Sigmoid colon (tissue), 4 donors: Measurements from ENCODE around the gene TNFAIP2.

Experiments used
- CTCF ChIP-seq, 4 experiments: fragments of 450-650 bp in 3 of 4; fragments of 200-600 bp in 1 of 4; IDR thresholded peaks; one replicate each; pipeline ENCODE4 v1.5.1; 2016 to 2019; ENCODE audit warnings: antibody characterized with exemption in 4 of 4, mild to moderate bottlenecking in 3 of 4, moderate library complexity in 2 of 4
- EP300 ChIP-seq, 4 donors: sonication (generic); formaldehyde crosslinking; IDR thresholded peaks; one replicate each; pipeline ENCODE4 v1.6.1; 2017; ENCODE audit warnings: antibody characterized with exemption in 4 of 4
- POLR2A ChIP-seq, 2 donors: fragments of 450-650 bp; IDR thresholded peaks; one replicate each; pipeline ENCODE4 v1.6.1; 2016; ENCODE audit warnings: antibody characterized with exemption in 2 of 2, mild to moderate bottlenecking in 2 of 2, moderate library complexity in 2 of 2
- POLR2AphosphoS5 ChIP-seq, 4 donors: sonication (generic); formaldehyde crosslinking; IDR thresholded peaks; one replicate each; pipeline ENCODE4 v1.6.1; 2017; ENCODE audit warnings: antibody characterized with exemption in 4 of 4

- TF ChIP-seq CTCF (IDR thresholded peaks at IDR 0.05) (no peak), POLR2A (IDR thresholded peaks at IDR 0.05) (no peak), POLR2AphosphoS5 (IDR thresholded peaks at IDR 0.05) (no peak), EP300 (IDR thresholded peaks at IDR 0.05) (no peak)
These were observed 34.3 kb upstream of the TNFAIP2 start for GRCh38 chr14:103088921-103089320.
